Stimulated activated CD4-positive, alpha-beta T cell treated with anti-CD3 and anti-CD28 coated beads, Interleukin-1b, Interleukin-23, amount 100 ng/mL, for 1 hour (primary cell): Measurements from ENCODE around the gene SPOCK2.

Source experiments
- DNase-seq, 2 donors: peaks; one replicate each; pipeline ENCODE4 v3.0.0-alpha.2; 2020; ENCODE audit warnings: low read depth in 2 of 2

Gene SPOCK2

DNA sequence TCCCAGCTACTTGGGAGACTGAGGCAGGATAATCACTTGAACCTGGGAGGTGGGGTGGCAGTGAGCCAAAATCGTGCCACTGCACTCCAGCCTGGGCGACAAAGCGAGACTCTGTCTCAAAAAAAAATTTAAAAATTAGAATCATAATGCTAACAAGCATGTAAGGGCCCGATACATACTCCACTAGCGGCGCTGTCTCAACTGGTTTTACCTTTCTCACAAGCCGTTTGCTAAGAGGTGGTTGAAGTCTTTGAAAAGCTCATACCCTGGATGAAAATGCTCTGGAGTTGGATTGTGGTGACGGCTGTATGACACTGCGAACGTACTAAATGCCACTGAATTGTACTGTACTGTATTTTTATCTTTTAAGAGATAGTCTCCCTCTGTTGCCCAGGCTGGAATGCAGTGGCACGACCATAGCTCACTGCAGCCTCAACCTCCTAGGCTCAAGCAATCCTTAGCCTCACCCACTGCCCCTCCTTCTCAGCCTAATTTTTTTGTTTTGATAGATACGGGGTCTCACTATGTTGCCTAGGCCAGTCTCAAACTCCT lies 29.9 kb downstream of the SPOCK2 start:
- no peak for DNase-seq

GRCh38 chr10:72056932-72057751 lies 31.2 kb downstream of the SPOCK2 start:
- DNase-seq, result no peak

DNA sequence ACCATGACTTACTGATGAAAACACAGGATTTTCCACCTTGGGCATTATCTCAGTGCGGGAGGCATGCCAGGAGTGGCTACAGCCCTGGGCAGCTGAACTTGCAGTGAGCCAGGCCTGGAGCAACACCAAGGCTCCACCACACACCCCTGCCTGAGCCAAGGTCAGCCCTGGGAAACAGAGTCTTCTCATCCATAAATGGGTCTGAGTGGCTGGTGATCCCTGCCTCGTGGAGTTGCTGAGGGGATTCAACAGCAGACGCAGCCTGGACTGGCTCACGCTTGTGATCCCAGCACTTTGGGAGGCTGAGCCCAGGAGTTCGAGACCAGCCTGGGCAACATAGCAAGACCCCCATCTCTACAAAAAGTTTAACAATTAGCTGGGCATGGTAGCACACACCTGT lies 32.2 kb downstream of the SPOCK2 start:
- no peak for DNase-seq

DNA sequence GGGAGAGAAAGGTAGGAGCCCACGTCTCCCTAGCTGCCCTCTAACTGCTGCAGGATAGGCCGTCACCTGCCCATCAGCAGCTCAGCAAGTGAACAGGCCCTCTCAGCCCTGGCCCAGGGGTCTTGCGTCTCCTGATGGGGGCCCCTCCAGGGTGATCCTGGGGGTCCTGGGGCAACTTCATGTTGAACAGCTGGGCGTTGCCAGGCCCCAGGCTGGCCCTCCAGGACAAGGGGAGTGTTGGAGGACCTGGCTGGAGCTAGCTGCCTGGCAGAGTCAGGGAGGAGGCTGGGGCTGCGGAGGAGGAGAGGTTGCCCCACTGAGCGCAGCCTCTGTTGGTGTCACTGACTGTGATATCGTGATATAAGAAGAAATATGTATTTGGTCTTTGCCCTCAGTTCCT lies 34.7 kb downstream of the SPOCK2 start:
- DNase-seq, result no peak

- no peak for DNase-seq
Measured at GRCh38 chr10:72050873-72051272, 37.5 kb downstream of the SPOCK2 start.

DNA sequence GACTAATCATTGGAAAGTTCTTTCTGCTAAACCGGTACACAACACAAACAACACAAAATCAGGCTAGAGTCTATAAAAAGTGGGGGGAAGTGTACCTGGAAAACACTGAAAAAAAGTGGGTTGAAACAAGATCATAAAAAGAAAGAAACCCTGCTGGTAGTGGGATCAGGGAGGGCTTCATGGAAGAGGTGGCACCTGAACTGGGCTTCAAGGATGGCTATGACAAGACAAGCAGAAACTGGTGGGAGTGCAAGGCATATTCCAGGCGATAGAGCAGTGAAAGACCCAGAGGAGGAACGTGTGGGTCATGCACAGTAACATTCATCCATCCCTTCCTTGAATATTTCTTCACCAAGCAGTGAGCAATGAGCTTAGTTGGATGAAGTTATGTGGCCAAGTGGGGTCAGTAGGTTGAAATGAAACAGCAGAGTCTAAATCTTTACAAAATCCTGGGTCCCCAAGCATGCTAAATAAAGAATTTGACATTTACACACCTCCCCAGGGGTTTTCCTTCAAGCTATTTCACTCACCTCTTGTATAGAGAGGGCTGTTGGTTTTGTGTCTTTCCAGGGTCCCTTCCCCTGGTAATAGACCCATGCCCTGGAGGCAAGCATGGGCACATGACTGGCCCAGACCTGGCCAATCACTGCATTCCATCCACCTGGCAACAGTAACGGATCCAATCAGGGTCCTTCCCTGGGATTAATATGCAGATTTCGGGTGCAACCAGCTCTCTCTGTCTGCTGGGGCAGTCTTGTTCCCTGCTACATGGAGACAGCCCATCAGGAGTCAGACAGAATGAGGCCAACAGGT lies 38.2 kb downstream of the SPOCK2 start:
- DNase-seq, result no peak

GRCh38 chr10:72049472-72049871 lies 38.9 kb downstream of the SPOCK2 start:
- no peak for DNase-seq

DNA sequence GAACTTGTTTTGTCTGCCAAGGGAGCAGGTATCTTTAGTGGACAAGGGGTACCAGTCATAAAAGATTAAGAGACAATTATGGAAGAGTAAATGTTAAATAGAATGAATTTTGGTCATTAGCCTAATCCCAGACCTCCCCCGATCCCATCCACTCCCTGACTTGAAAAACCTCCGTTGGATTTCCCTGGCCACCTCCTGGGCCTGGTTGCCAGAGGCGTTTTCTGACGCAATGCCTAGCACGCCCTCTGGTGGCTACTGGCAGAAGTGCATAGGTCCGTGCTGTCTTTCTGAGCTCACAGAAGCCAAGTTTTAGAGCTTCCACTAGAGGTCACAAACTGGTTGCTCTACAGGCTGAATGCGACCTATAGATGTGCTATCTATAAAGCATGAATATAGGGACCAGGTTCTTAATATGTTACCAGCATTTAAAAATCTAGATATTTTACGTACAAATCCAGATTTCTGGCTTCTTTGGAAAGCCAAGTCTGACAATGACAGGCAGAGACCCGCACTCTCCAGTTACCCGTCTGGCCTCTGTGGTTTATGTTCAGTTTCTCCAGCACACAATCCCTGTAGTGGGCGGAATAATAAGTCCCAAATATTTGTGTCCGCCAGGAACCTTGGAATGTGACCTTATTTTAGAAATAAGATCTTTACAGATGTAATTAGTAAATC lies 39.8 kb downstream of the SPOCK2 start:
- DNase-seq, result peak; percentile 80 to 87

DNA sequence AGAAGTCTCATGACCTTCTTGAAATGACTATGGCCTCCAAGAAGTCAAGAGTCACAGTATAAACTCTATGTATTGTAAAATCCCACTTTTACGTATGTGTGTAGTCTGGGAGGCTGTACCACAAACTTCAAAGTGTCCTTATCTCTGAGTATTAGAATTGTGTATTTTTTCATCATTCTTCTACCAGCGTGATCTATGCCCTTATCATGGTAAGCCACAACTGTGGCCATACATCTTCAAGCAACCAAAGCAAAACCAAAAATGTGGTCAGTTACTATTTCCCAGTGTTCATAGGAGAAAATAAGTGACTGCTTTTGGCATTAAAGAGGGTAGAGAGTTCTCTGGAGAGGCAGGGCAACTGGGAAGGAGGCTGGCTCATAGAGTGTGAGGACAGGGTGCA lies 42.8 kb downstream of the SPOCK2 start:
- no peak for DNase-seq

- DNase-seq, result no peak
Measured at GRCh38 chr10:72044417-72045041, 43.8 kb downstream of the SPOCK2 start.

DNA sequence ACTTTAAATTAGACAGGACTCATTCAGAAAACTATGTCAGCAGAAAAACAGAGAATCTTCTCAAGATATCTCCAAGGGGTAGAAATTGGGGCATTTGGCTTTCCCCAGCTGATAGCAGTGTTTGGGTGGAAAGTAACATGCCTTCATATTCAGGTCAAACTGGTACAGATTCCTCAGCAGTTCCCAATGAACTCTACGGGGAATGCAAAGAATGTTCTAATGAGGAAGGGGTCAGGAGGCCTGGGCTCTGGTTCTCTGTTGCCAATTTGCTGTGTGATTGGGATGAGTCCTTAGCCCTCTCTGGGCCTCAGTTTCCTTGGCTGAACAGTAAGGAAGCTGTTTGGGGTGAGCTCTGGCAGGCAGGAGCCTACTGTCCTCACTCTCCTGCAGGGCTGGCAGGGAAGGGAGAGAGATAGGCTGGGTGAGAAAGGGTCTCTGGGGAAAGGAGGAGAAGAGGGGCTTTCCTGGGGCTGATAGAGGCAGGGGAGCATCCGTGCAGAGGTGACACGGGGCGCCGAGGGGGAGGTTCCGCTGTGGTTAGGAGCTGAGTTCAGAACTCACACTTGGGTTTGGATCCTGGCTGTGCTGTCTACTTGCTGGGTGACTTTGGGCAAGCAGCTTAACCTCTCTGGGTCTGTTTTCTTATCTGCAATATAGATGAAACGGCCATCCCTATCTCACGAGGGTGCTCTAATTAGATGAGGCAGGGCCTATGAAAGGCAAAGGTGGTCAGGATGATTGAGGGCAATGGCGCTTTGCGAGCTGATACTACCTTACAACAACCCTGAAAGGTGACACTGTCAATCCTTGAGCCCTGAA lies 45.1 kb downstream of the SPOCK2 start:
- no peak for DNase-seq

- no peak for DNase-seq
Measured at GRCh38 chr10:72041491-72041890, 46.9 kb downstream of the SPOCK2 start.

DNA sequence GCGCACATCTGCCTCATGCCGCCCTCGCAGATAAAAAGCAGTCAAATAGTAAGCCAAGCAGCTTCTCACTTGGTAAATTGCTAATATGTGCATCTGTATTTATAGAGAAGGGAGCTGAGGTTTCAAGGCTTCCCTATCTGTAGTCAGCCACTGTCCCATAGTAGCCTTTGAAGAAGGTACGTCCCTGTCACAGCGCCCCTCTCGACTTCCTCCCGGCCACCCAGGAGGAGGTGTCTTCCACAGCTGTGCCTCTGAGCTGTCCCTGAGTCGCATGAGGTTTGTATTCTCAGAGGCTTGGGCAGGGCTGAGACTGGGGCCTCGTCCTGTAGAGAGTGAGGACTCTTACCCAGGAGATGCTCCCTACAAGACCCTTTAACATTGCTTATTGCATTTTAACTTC lies 49.0 kb downstream of the SPOCK2 start:
- DNase-seq, result no peak

DNA sequence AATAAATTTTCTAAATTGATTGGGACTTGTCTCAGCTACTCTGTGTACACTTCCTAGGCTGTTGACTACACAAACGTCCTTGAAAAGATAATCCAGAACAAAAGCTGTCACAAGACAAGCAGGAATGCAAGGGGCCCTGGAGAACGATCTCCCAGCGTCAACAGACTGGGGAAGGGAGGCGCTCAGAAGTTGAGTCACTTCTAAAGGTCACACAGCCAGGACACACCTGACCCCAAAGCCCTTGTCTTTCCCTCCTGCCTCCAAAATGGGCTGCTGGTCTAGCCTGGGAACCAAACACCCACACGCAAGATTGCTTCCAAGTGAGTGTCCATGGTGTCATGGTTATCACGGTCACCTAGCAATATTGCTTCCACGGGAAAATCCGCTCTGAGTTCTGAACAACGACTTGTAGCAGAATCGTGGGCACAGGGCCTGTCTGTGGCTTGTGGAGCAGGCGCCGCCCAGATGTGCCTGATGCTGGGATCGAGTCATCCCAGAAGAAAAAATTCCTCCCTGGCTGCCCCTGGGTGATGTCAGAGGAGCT lies 49.8 kb downstream of the SPOCK2 start:
- no peak for DNase-seq

DNA sequence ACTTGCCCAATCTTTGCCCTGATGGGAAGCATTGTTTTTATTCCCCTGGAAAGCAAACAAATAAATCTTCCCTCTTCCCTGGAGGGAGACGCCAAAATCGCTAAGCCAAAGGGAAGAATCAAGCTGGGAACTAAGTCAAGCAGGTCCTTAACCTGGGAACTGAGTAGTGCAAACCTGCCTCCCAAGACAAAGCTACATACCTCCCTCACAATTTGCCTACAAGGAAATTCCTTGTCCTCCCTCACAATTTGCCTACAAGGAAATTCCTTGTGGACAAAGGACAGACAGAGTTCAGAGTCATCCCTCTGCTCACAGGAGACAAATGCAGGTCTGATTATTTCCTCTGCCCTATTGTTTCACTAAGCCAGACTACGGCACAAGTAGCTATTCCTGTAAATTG lies 50.5 kb downstream of the SPOCK2 start:
- DNase-seq, result no peak

DNA sequence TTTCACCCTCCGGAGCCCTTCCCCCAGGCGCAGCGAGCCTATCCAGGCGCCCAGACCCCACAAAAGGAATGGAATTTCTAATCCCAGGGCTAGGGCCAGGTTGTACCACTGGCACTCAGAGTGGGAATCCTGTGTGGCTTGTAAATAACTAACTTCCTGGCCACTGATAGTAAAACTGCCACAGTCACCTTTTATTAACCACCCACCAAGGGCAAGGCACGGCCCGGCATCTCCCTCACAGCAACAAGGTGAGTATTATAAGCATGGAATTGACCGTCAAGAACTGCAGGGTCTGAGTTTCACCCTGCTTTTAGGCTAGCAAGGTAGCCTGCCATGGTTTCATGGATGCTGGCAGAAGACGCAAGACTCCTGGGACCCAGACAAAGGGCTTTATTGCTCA lies 51.1 kb downstream of the SPOCK2 start:
- DNase-seq, result no peak

DNA sequence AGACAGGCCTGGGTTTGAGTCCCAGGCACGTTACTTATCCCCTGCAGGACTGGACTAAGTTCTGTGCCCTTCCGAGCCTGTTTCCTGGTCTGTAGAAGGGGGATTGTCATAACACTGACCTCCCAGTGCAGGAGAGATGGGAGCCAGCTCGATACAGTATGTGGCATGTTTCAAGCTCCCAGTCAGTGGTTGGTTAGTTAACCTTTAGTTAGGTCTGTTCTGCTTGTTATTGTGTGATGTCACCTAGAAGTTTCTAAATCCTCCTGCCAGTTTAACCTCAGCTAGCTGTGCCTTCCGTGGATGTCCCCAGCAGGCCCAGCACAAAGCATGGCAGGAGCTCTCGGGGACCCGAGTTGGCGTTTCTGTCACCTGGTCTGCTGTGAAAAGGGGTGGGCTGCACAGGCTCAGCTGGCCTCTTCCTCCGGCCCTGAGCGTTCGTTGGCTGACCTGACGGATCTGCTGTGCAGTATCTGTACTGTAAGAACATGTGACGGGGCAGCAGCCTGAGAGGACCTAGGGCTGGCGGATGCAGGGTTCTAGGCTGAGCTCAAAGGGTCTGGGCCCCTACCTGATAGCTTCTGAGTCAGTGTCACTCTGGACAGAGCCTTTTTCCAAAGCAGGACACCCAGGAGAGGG lies 53.0 kb downstream of the SPOCK2 start:
- no peak for DNase-seq

GRCh38 chr10:72034761-72035160 lies 53.6 kb downstream of the SPOCK2 start:
- no peak for DNase-seq

DNA sequence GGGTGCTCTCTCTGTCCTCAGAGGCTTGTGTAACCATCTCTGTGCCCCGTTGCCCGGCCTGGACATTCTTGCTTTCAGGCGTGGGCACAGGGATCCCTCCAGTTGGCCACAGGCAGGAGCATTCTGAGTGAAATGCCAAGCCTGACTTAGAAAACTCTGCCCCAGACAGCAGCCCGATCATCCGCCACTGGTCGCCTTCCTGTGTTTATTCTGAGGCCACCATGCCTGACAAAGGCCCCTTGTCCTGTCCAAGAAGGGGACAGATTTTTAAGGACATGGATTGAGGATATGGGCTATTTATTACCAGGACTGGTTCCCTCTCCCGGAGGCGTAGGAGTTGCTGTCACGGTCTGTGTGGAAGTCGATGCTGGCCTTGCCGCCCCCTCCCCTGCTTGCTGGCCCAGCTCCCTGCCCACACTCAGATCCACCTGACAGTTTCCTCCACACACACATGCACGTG lies 54.3 kb downstream of the SPOCK2 start:
- no peak for DNase-seq
